CD4-positive, alpha-beta T cell treated with Interleukin-2 at 100 ng/mL for 4 hours (primary cell): ENCODE results near the gene DDX55.
A peak's percentile ranks its signal among the peaks of the same experiment; 100 is the strongest.
"Not testable (repeated sequence)": the region's sequence is repeated elsewhere in the genome, so short reads cannot be mapped to it uniquely, and the experiment has no call there.

ENCODE experiments used
- DNase-seq: peaks from one replicate; pipeline ENCODE4 v3.0.0-alpha.2; 2020; ENCODE audit warnings: low spot score

The DDX55 gene

GRCh38 chr12:123601602-123602489, at the start of gene DDX55:
TSS of gene DDX55 (plus strand) at chr12:123602099. CDS start at chr12:123602149, 50 bp downstream.
- peak; percentile 85 for DNase-seq

- not testable (repeated sequence) for DNase-seq
Observed at GRCh38 chr12:123554136-123554535, 47.8 kb upstream of the DDX55 start.

- not testable (repeated sequence) for DNase-seq
Observed at GRCh38 chr12:123554843-123555242, 47.1 kb upstream of the DDX55 start.

- DNase-seq = not testable (repeated sequence)
Observed at GRCh38 chr12:123558487-123558886, 43.4 kb upstream of the DDX55 start.

GRCh38 chr12:123559468-123559867, 42.4 kb upstream of the DDX55 start:
- no peak for DNase-seq

GRCh38 chr12:123571343-123571813, 30.5 kb upstream of the DDX55 start:
- no peak for DNase-seq

GRCh38 chr12:123572391-123572790, 29.5 kb upstream of the DDX55 start:
- DNase-seq = no peak

- DNase-seq = no peak
Observed at GRCh38 chr12:123573870-123574269, 28.0 kb upstream of the DDX55 start.

- no peak for DNase-seq
Observed at GRCh38 chr12:123576611-123577010, 25.3 kb upstream of the DDX55 start.

- DNase-seq = no peak
Observed at GRCh38 chr12:123578243-123578642, 23.7 kb upstream of the DDX55 start.

GRCh38 chr12:123578829-123579228, 23.1 kb upstream of the DDX55 start:
- not testable (repeated sequence) for DNase-seq

- no peak for DNase-seq
Observed at GRCh38 chr12:123580772-123581171, 21.1 kb upstream of the DDX55 start.

- DNase-seq = no peak
Observed at GRCh38 chr12:123591702-123592481, 10.0 kb upstream of the DDX55 start.

- no peak for DNase-seq
Observed at GRCh38 chr12:123595729-123596128, 6.2 kb upstream of the DDX55 start.

- no peak for DNase-seq
Observed at GRCh38 chr12:123597100-123597499, 4.8 kb upstream of the DDX55 start.

- DNase-seq = no peak
Observed at GRCh38 chr12:123598522-123598921, 3.4 kb upstream of the DDX55 start.

GRCh38 chr12:123599310-123599709, 2.6 kb upstream of the DDX55 start:
- DNase-seq = no peak

GRCh38 chr12:123599721-123600120, 2.2 kb upstream of the DDX55 start:
- no peak for DNase-seq

GRCh38 chr12:123602651-123603195, 824 bp downstream of the DDX55 start:
- DNase-seq = no peak

- DNase-seq = not testable (repeated sequence)
Observed at GRCh38 chr12:123603495-123603894, 1.6 kb downstream of the DDX55 start.

GRCh38 chr12:123607756-123608155, 5.9 kb downstream of the DDX55 start:
- DNase-seq = no peak

- DNase-seq = no peak
Observed at GRCh38 chr12:123608182-123608581, 6.3 kb downstream of the DDX55 start.

GRCh38 chr12:123614110-123614509, 12.2 kb downstream of the DDX55 start:
- no peak for DNase-seq
